Measurements from ENCODE around the gene HNRNPCL1.
"Not testable (repeated sequence)": the region's sequence is repeated elsewhere in the genome, so short reads cannot be mapped to it uniquely, and the experiment has no call there.

The HNRNPCL1 gene

DNA sequence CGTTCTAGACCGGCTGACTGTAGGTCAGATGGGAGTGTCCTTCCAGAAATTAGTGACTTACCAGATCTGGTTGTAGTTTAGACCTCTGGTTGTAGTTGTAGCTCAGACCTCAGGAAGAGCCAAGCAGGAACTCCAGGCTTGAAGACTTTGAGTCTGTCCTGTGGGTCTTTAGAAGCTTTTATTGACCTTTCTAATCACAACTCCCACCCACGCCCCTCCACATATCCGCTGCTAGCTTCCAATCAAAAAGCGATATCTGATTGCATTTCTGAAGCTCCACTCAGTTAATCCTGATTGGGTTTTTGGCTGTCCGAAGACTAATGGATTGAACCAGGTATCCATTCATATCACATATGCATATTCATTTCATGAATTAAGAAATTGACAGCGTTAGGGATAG, at the start of gene HNRNPCL1:
Gene HNRNPCL1, minus strand, starts transcription at position 101 of the 400 bp plus-strand sequence. CDS start 431 bp downstream, outside the sequence.
- not testable (repeated sequence) for DNase-seq (ENCODE audit: insufficient read length, low spot score); FAIRE-seq

GRCh38 chr1:12898170-12898569, 49.6 kb upstream of the HNRNPCL1 start, which contains the start of gene PRAMEF10:
Gene PRAMEF10, minus strand, starts transcription at chr1:12898270. Its CDS starts 2,423 bp downstream, at chr1:12895847.
- not testable (repeated sequence) for DNase-seq (ENCODE audit: insufficient read length, low spot score); FAIRE-seq

GRCh38 chr1:12886101-12886500, 37.6 kb upstream of the HNRNPCL1 start, which contains the start of gene PRAMEF4:
Gene PRAMEF4, minus strand, starts transcription at chr1:12886201. Its CDS starts 2,807 bp downstream, at chr1:12883394.
- not testable (repeated sequence) for FAIRE-seq; DNase-seq (ENCODE audit: insufficient read length, low spot score)

- not testable (repeated sequence) for DNase-seq (ENCODE audit: insufficient read length, low spot score); FAIRE-seq
These were observed 29.9 kb upstream of the HNRNPCL1 start for GRCh38 chr1:12878453-12878852.

- not testable (repeated sequence) for DNase-seq (ENCODE audit: insufficient read length, low spot score); FAIRE-seq
These were observed 14.8 kb upstream of the HNRNPCL1 start for GRCh38 chr1:12863131-12863880.

DNA sequence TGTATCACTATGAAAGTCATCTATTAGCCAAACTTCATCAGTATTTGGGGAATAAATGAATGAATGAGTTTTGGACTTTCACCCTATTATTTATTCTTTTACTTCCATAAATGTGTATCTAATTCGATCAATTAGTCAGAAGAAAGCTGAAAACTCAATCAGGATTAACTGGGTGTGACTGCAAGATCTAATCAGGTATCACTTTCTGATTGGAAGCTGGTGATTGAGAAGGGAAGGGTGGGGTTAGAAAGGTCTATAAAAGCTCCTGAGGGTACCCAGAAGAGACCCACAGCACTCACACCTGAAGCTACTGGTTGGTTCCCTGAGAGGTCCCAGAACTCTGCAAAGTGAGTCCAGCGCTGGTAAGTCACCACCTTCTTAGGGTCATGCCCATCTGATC, 8.3 kb upstream of the HNRNPCL1 start, which contains the start of gene PRAMEF2:
Gene PRAMEF2, plus strand, starts transcription at position 301 of the 400 bp plus-strand sequence. CDS start 1,924 bp downstream, outside the sequence.
- FAIRE-seq = not testable (repeated sequence)

GRCh38 chr1:12851779-12852178, 3.3 kb upstream of the HNRNPCL1 start:
- FAIRE-seq (no peak), DNase-seq (ENCODE audit: insufficient read length, low spot score) (peak; percentile 5)

More for the DNA sequence above, 8.3 kb upstream of the HNRNPCL1 start, which contains the start of gene PRAMEF2:
- DNase-seq (ENCODE audit: insufficient read length, low spot score) = not testable (repeated sequence)

DNA sequence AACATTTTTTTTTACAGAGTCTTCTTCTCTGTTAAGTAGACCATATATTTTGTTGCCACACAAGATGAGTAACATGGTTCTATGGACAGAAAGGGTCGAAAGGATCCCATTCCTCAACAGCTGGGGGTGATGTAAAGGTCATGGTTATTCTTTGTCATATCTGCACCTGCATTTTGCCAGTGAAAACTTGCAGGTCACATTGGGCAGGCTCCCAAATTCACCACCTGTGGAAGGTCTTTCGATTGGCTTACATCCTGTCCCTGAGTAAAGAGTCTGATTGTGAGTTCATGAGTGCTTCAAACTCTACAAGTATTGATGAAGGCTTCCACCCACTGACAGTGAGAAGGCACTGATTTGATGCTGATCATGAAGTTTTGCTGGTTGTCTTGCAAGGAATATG, 15.3 kb downstream of the HNRNPCL1 start:
- DNase-seq (ENCODE audit: insufficient read length, low spot score); FAIRE-seq: not testable (repeated sequence)

- FAIRE-seq; DNase-seq (ENCODE audit: insufficient read length, low spot score): not testable (repeated sequence)
These were observed 17.2 kb downstream of the HNRNPCL1 start, which contains the start of gene PRAMEF11 for GRCh38 chr1:12831310-12831709. Gene PRAMEF11, minus strand, starts transcription at chr1:12831410. Its CDS starts 2,621 bp downstream, at chr1:12828789.

GRCh38 chr1:12819061-12819460, 29.5 kb downstream of the HNRNPCL1 start:
- FAIRE-seq; DNase-seq (ENCODE audit: insufficient read length, low spot score): not testable (repeated sequence)

DNA sequence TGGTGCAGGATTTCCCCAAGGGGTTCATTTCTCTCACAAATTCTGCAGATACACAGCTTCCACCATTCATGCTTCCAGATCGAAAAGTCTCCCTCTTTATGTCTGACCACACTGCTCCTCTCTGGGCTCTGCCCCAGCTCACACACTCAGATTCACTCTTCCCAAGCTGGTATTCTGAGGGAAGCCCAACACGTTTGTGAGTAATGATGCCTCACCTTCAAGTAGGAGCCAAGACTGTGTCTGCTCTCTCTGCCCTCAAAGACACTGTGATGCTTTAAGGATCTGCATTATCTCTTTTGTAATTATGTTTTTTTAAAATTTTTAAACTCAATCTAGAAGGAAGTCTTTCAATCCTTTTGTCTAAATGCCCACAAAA, 37.1 kb downstream of the HNRNPCL1 start:
- no peak for DNase-seq (ENCODE audit: insufficient read length, low spot score)
- FAIRE-seq = no peak

DNA sequence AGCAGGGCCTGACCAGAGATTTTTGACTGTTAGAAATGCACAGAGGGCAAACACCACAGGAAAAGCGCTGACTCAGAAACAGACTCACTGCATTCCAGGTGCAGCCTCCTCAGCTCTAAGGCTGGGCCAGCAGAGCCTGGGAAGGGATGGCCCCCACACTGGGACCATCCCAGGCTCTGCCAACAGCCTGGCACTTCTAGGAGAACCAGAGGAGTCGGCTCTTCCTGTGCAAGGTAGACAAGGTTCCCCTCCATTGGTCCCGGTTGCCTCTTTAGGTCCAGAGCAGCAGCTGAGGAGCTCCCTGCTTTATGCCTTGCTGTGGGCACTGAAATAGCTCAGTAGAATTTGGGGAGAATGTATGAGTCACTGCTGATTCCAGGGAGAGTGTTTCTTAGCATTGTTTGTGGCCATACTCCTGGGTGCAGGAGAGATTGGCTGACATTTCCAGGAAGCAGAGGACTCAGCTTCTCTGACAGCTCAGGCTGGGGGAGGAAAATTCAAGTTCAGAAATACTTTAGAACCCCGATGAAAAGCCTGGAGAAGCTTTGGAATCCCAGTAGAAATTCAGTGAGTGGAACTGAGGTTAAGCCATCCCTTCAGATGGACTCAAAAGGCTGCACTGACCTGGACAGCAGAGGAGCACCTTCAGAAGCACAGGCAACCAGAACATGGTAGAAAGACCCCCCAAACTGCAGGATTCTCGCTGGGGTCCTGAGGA, 37.7 kb downstream of the HNRNPCL1 start:
- DNase-seq (ENCODE audit: insufficient read length, low spot score) = peak; percentile 30
- FAIRE-seq = peak; percentile 13

- FAIRE-seq (no peak), DNase-seq (ENCODE audit: insufficient read length, low spot score) (no peak)
These were observed 38.6 kb downstream of the HNRNPCL1 start for GRCh38 chr1:12809933-12810332.

DNA sequence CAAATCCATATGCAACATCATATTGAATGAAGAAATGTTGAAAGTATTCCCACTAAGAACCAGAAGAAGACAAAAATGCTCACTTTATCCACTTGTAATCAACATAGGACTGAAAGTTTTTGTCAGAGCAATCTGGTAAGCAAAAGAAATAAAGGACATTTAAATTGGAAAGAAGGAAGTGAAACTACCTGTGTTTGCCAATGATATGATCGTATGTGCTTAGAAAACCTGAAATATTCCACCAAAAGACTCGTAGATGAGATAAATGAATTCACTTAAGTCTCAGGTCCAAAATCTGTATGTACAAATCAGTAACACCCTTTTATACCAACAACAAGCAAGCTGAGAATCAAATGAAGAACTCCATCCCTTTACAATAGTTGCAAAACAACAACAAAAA, 48.8 kb downstream of the HNRNPCL1 start:
- no peak for DNase-seq (ENCODE audit: insufficient read length, low spot score)
- FAIRE-seq = no peak

DNA sequence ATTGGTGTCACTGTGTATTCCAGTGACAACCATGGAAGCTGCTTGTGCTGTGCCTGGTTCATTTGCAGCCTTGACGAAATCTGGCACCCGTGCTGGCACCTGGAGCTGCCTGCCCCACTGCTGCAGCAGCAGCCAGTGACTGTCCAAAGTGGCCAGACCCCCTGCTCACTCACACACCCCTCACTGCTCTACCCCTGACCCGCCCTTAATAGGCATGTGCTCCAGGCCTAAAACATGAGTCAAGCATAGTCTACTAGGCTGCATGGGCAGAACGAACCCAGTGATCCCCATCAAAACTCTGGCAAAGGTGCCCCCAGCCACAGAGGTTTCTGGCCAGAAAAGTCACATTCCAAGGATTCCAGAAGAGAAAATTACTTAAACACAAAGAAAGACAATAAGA, 49.6 kb downstream of the HNRNPCL1 start:
- no peak for DNase-seq (ENCODE audit: insufficient read length, low spot score)
- FAIRE-seq = no peak

Data from HTR-8/SVneo (cell line).